Placental epithelial cell (primary cell): ENCODE measurements around the gene ZNF814. TPM values are rescaled to one million over a fixed set of nuclear protein-coding genes. Genes with fewer than 3 reads are reported as not detected.

ENCODE experiments used
- total RNA-seq: library from RNA; depleted of rRNA; stranded (reverse); fragments of >200 nt; gene quantifications from 2 replicates; pipeline ENCODE4 v1.2.3, GENCODE V29; 2012

The ZNF814 gene
- 20.0 and 22.0 TPM in 2 replicates for total RNA-seq

GRCh38 chr19:57888560-57889231, at the start of gene ZNF814:
ZNF814 (minus strand) TSS chr19:57889037; CDS start chr19:57888802, 235 bp downstream.

GRCh38 chr19:57934820-57935665, 46.2 kb upstream of the ZNF814 start, which contains the start of gene ZNF418:
ZNF418 (minus strand) TSS chr19:57935402; CDS start chr19:57933822, 1,580 bp downstream.

GRCh38 chr19:57916168-57916995, 27.5 kb upstream of the ZNF814 start, which contains the start of gene ZNF417:
ZNF417 (minus strand) TSS chr19:57916592; CDS start chr19:57916411, 181 bp downstream.

GRCh38 chr19:57849666-57850473, 39.0 kb downstream of the ZNF814 start, which contains the start of gene ZNF587:
ZNF587 (plus strand) TSS chr19:57849859; CDS start chr19:57850039, 180 bp downstream.

GRCh38 chr19:57830071-57830602, 58.7 kb downstream of the ZNF814 start, which contains the start of gene ZNF587B:
ZNF587B (plus strand) TSS chr19:57830299; CDS start chr19:57830529, 230 bp downstream.

GRCh38 chr19:57814505-57815246, 74.2 kb downstream of the ZNF814 start, which contains the start of gene ZNF552:
ZNF552 (minus strand) TSS chr19:57814913; CDS start chr19:57814743, 170 bp downstream.

Other genes starting within 250 kb of the ZNF814 start
- 0.22 and 0.39 TPM in 2 replicates for gene ZSCAN4, start 220.1 kb downstream of the ZNF814 start, total RNA-seq
- gene ZNF551, start 207.1 kb downstream of the ZNF814 start, total RNA-seq, result 12.5 and 13.0 TPM in 2 replicates
- 5.1 and 14.9 TPM in 2 replicates for gene ZNF154, start 179.8 kb downstream of the ZNF814 start, total RNA-seq
- gene ZNF671, start 161.4 kb downstream of the ZNF814 start, total RNA-seq, result 12.5 and 12.6 TPM in 2 replicates
- 20.5 and 22.4 TPM in 2 replicates for gene ZNF776, start 142.2 kb downstream of the ZNF814 start, total RNA-seq
- gene ZNF586, start 119.4 kb downstream of the ZNF814 start, total RNA-seq, result 17.0 and 22.4 TPM in 2 replicates
- gene ZNF552, start 74.1 kb downstream of the ZNF814 start, total RNA-seq, result 9.0 and 22.1 TPM in 2 replicates
- 20.9 and 25.1 TPM in 2 replicates for gene ZNF587B, start 58.7 kb downstream of the ZNF814 start, total RNA-seq
- 43.1 and 51.8 TPM in 2 replicates for gene ZNF587, start 39.2 kb downstream of the ZNF814 start, total RNA-seq
- 24.4 and 35.3 TPM in 2 replicates for gene ZNF417, start 27.6 kb upstream of the ZNF814 start, total RNA-seq
- gene ZNF418, start 46.4 kb upstream of the ZNF814 start, total RNA-seq, result 5.5 and 11.4 TPM in 2 replicates
- 4.9 and 7.1 TPM in 2 replicates for gene ZNF256, start 58.7 kb upstream of the ZNF814 start, total RNA-seq
- gene C19orf18, start 85.5 kb upstream of the ZNF814 start, total RNA-seq, result not detected in 2 replicates
- gene ZNF606, start 113.8 kb upstream of the ZNF814 start, total RNA-seq, result 27.9 and 40.6 TPM in 2 replicates
- not detected in 2 replicates for gene ZSCAN1, start 145.0 kb upstream of the ZNF814 start, total RNA-seq
- 6.4 and 9.4 TPM in 2 replicates for gene ZNF135, start 170.2 kb upstream of the ZNF814 start, total RNA-seq
- gene ZSCAN18, start 209.2 kb upstream of the ZNF814 start, total RNA-seq, result 39.7 and 53.8 TPM in 2 replicates